ENCODE measurements around the gene KNDC1. TPM values are rescaled to one million over a fixed set of nuclear protein-coding genes. Genes with fewer than 3 reads are reported as not detected.
A peak's percentile ranks its signal among the peaks of the same experiment; 100 is the strongest.

The KNDC1 gene
- total RNA-seq, 1 donor from 2014 or later = 10.3 TPM

DNA sequence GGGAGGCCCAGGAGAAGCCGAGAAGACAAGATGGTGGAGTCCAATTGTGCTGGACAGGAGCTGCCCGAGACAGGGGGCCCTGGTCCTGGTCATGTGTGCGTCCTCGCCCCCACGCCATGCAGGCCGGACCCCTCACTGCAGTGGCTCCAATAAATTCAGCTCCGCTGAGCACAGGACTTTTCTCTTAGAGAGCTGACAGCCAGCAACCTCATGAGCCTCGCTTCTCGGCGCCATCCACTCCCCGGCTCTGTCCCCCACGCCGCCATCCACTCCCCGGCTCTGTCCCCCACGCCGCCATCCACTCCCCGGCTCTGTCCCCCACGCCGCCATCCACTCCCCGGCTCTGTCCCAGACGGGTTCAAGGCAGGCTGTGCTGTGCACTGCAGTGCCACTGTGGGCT lies 67.2 kb downstream of the KNDC1 start:
- intact Hi-C loops (cut with DNase I) = no loop called here
- Histone ChIP-seq H3K27me3 (ENCODE audit: low read depth) (peaks cover 73% of the 10 kb centered on the region), H3K36me3 (no peaks in the 10 kb centered on the region), H3K9me3 (no peaks in the 10 kb centered on the region), H3K4me1 (peaks cover 14% of the 10 kb centered on the region), H3K4me3 (no peak overlapping the region), H3K27ac (no peak overlapping the region)
- TF ChIP-seq, protein P1, sequence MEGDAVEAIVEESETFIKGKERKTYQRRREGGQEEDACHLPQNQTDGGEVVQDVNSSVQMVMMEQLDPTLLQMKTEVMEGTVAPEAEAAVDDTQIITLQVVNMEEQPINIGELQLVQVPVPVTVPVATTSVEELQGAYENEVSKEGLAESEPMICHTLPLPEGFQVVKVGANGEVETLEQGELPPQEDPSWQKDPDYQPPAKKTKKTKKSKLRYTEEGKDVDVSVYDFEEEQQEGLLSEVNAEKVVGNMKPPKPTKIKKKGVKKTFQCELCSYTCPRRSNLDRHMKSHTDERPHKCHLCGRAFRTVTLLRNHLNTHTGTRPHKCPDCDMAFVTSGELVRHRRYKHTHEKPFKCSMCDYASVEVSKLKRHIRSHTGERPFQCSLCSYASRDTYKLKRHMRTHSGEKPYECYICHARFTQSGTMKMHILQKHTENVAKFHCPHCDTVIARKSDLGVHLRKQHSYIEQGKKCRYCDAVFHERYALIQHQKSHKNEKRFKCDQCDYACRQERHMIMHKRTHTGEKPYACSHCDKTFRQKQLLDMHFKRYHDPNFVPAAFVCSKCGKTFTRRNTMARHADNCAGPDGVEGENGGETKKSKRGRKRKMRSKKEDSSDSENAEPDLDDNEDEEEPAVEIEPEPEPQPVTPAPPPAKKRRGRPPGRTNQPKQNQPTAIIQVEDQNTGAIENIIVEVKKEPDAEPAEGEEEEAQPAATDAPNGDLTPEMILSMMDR (IDR thresholded peaks at IDR 0.05) = no peak
- ATAC-seq (no peak), DNase-seq (no peak)

DNA sequence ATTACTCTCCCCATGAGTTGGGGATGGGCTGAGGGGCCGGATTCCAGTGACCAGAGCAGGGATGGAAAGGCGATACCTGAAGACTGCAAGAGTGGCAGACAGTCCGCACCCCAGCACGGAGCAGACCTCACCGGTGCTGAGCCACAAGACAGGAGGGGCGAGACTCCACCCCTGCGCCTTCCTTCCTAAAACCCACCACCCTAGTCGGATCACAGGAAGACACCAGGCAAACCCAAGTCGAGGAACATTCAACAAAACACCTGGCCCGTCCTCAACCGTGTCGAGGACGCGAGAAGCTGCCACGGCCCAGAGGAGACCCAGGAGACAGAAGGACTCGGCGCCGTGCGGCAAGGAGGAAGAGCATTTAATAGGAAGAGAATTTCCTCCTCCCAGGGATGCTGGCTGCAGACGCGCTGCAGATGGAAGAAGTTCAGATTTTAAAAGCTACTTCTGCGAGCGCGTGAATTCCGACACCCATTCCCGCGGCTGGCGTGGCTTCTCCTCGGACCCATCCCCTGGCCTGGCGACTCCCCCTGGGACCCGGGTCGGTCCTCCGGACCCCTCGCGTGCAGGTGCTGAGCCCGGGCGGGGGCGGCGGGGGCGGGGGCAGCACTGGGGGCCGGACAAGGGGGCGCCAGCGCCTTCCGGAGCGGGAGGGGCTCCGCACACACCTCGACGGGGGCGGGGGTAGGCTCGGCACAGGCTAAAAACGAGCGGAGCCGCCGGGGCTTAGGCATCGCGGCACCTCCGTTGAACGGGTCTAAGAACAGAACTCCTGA lies 69.4 kb downstream of the KNDC1 start:
- Histone ChIP-seq H3K9me3 (no peaks in the 10 kb centered on the region), H3K36me3 (no peaks in the 10 kb centered on the region), H3K4me1 (peaks cover 14% of the 10 kb centered on the region), H3K27me3 (ENCODE audit: low read depth) (peaks cover 84% of the 10 kb centered on the region), H3K27ac (no peak overlapping the region), H3K4me3 (no peak overlapping the region)
- ATAC-seq (no peak), DNase-seq (no peak)
- intact Hi-C loops (cut with DNase I) = no loop called here
- TF ChIP-seq, protein P1 (IDR thresholded peaks at IDR 0.05) = no peak

DNA sequence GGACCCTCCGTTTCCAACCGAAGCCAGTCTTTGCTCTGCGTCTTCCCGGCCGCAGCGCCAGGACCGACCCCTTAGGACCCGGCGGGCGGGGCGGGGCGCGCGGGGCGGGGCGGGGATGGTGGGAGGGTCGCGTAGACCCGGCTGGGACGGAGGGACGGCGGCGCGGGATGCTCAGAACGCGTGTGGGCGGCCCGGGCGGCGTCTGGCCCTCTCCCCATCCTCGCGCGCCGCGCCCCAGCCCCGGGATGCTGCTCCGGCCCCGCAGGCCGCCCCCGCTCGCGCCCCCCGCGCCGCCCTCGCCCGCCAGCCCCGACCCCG lies 70.0 kb downstream of the KNDC1 start, which contains the start of gene UTF1:
UTF1 (plus strand) TSS at position 174 of the 318 bp plus-strand sequence; CDS start at position 246, 72 bp downstream.
- Histone ChIP-seq H3K4me3 (no peak within 1 kb of the TSS), H3K9me3 (no peaks in the 10 kb centered on the region), H3K27ac (no peak within 1 kb of the TSS), H3K4me1 (peaks cover 14% of the 10 kb centered on the region), H3K36me3 (no peaks in the 10 kb centered on the region), H3K27me3 (ENCODE audit: low read depth) (peaks cover 85% of the 10 kb centered on the region)
- no peak for ATAC-seq
- intact Hi-C loops (cut with DNase I) = no loop called here
- DNase-seq = no peak
- TF ChIP-seq, protein P1 (IDR thresholded peaks at IDR 0.05) = no peak

DNA sequence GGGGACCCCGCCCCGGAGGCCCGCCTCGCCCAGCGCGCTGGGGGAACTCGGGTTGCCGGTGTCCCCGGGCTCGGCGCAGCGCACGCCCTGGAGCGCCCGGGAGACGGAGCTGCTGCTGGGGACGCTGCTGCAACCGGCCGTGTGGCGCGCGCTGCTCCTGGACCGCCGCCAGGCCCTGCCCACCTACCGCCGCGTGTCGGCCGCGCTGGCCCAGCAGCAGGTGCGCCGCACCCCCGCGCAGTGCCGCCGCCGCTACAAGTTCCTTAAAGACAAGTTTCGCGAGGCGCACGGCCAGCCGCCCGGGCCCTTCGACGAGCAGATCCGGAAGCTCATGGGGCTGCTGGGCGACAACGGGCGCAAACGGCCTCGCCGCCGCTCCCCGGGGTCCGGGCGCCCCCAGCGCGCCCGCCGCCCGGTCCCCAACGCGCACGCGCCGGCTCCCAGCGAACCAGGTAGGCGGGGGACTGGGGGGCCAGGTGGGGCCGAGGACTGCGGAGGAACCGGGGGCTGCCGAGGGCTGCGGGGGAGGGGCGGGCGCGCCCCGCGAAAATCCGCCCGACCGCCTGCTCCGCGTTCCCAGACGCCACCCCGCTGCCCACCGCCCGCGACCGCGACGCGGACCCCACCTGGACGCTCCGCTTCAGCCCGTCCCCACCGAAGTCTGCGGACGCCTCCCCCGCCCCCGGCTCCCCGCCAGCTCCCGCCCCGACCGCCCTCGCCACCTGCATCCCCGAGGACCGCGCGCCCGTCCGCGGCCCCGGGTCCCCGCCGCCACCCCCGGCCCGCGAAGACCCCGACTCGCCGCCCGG lies 70.6 kb downstream of the KNDC1 start:
- Histone ChIP-seq H3K27me3 (ENCODE audit: low read depth) (peaks cover 85% of the 10 kb centered on the region), H3K36me3 (no peaks in the 10 kb centered on the region), H3K4me3 (no peak overlapping the region), H3K27ac (no peak overlapping the region), H3K9me3 (no peaks in the 10 kb centered on the region), H3K4me1 (peaks cover 9% of the 10 kb centered on the region)
- peak in 1 of 2 donors; percentile 44 for ATAC-seq
- TF ChIP-seq, protein P1 (IDR thresholded peaks at IDR 0.05) = no peak
- DNase-seq = peak; percentile 72
- intact Hi-C loops (cut with DNase I) = no loop called here

DNA sequence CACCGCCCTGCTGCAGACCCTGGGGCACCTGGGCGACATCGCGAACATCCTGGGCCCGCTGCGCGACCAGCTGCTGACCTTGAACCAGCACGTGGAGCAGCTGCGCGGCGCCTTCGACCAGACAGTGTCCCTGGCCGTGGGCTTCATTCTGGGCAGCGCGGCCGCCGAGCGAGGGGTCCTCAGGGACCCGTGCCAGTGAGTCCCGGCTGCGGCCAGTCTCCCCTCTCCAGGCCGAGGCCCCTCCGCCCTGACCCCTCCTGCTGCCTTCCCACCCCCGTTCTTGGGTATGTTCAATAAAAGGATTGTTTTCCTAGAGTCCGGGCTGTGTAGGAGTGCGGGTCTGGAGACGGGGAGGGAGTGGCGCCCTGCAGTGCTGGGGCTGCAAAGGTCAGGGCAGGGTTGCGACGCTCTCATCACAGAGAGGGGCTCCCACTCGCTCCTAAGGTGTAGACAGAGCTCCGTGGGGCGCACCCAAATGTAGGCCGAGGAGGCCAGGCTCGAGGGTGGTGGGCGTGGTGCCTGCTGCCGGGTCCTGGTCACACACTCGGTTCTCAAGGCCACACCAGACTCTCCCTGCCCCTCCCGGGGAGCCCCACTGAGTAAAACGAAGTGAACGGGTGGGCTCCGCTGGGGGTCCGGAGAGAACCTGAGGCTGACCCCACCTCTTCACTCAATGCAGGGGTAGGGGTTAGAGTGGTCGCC lies 71.4 kb downstream of the KNDC1 start:
- no peaks in the 10 kb centered on the region for H3K9me3 ChIP-seq
- no peak overlapping the region for H3K4me3 ChIP-seq
- DNase-seq = no peak
- H3K4me1 ChIP-seq = peaks cover 13% of the 10 kb centered on the region
- TF ChIP-seq, protein P1 (IDR thresholded peaks at IDR 0.05) = no peak
- H3K36me3 ChIP-seq = no peaks in the 10 kb centered on the region
- H3K27ac ChIP-seq = no peak overlapping the region
- intact Hi-C loops (cut with DNase I) = no loop called here
- no peak for ATAC-seq
- peaks cover 85% of the 10 kb centered on the region for H3K27me3 ChIP-seq (ENCODE audit: low read depth)

Measured in lower lobe of right lung (tissue), 2 donors.